Fibroblast of mammary gland (primary cell): ENCODE results near the gene DPM2.
A peak's percentile ranks its signal among the peaks of the same experiment; 100 is the strongest.

Experiments
- DNase-seq: peaks from one replicate; pipeline ENCODE4 v3.0.0-alpha.2; 2010; ENCODE audit warnings: low read depth
- H3K4me3 ChIP-seq: 2 replicates; pipeline ENCODE4 v1.5.1; 2011; ENCODE audit warnings: low read depth, mild to moderate bottlenecking, low read length, moderate library complexity; ENCODE audit not compliant: control insufficient read depth
- TF ChIP-seq, protein P1 (sequence below): conservative IDR thresholded peaks from 2 replicates; pipeline ENCODE4 v1.5.1; 2011; ENCODE audit warnings: low read depth, low read length, inconsistent platforms; ENCODE audit not compliant: control insufficient read depth, insufficient read depth

DPM2 gene

DNA sequence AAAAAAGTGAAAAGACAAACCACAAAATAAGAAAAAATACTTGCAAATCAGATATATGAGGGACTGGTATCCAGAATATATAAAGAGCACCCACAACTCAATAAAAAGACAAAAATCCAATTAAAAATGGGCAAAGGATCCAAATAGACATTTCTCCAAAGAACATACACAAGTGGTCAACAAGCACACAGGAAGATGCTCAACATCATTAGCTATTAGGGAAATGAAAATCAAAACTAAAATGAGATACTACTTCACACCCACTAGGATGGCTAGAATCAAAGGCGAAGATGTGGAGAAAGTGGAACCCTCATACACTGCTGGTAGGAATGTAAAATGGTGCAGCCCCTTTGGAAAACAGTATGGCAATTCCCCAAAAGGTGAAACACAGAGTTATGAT, 21.1 kb upstream of the DPM2 start:
- no peak overlapping the region for H3K4me3 ChIP-seq
- TF ChIP-seq, protein P1, sequence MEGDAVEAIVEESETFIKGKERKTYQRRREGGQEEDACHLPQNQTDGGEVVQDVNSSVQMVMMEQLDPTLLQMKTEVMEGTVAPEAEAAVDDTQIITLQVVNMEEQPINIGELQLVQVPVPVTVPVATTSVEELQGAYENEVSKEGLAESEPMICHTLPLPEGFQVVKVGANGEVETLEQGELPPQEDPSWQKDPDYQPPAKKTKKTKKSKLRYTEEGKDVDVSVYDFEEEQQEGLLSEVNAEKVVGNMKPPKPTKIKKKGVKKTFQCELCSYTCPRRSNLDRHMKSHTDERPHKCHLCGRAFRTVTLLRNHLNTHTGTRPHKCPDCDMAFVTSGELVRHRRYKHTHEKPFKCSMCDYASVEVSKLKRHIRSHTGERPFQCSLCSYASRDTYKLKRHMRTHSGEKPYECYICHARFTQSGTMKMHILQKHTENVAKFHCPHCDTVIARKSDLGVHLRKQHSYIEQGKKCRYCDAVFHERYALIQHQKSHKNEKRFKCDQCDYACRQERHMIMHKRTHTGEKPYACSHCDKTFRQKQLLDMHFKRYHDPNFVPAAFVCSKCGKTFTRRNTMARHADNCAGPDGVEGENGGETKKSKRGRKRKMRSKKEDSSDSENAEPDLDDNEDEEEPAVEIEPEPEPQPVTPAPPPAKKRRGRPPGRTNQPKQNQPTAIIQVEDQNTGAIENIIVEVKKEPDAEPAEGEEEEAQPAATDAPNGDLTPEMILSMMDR, result no peak
- no peak for DNase-seq

GRCh38 chr9:127955294-127956015, 17.8 kb upstream of the DPM2 start:
- DNase-seq, result peak; percentile 57
- TF ChIP-seq, protein P1, result no peak
- no peak overlapping the region for H3K4me3 ChIP-seq

- TF ChIP-seq, protein P1, result no peak
- no peak for DNase-seq
- no peak overlapping the region for H3K4me3 ChIP-seq
Measured at GRCh38 chr9:127954831-127955293, 17.2 kb upstream of the DPM2 start.

- TF ChIP-seq, protein P1, result no peak
- DNase-seq, result no peak
- H3K4me3 ChIP-seq, result no peak overlapping the region
Measured at GRCh38 chr9:127953768-127954505, 16.3 kb upstream of the DPM2 start.

DNA sequence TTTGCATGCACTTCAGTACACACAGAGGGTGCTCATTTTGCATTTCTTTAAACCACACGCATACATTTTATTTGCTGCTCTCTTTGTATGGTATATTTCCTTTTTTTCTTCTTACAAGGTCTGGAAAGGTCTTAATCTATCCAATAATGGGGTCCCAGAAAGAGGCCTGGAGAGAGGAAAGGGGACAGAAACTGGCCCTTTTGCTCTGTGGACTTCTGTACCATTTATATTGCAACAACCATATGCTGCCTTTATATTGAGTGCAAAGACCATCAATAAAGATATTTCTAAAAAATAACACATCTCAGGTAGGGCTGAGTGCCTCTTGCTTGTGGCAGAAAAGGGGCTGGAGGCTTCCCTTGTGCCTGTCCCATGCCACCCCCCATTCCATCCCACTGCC, 15.5 kb upstream of the DPM2 start:
- TF ChIP-seq, protein P1, result no peak
- H3K4me3 ChIP-seq, result no peak overlapping the region
- no peak for DNase-seq

GRCh38 chr9:127950513-127951289, 13.0 kb upstream of the DPM2 start:
- H3K4me3 ChIP-seq, result no peak overlapping the region
- TF ChIP-seq, protein P1, result no peak
- DNase-seq, result no peak
